Measurements from ENCODE around the gene FBLN2. TPM values are rescaled to one million over a fixed set of nuclear protein-coding genes. Genes with fewer than 3 reads are reported as not detected.

FBLN2 gene
- polyA plus RNA-seq, 1 donor = 14.4 TPM

- H3K4me3 ChIP-seq (ENCODE audit: low read length) = no peak overlapping the region
- H3K27me3 ChIP-seq (ENCODE audit: control insufficient read depth, insufficient read depth, low read length) = peaks cover 2% of the 10 kb centered on the region
- WGBS (ENCODE audit: insufficient coverage, low lambda C conversion rate) = no CpG with 5 or more reads among the region's 17 CpGs
- no peak for DNase-seq
- no peaks in the 10 kb centered on the region for H3K4me1 ChIP-seq (ENCODE audit: control insufficient read depth, insufficient read depth, low read length)
- H3K27ac ChIP-seq (ENCODE audit: low read length) = no peak overlapping the region
- no peaks in the 10 kb centered on the region for H3K9me3 ChIP-seq (ENCODE audit: control insufficient read depth, low read depth, low read length)
- H3K36me3 ChIP-seq (ENCODE audit: control insufficient read depth, insufficient read depth, low read length) = no peaks in the 10 kb centered on the region
Observed at GRCh38 chr3:13565581-13566452, 16.9 kb downstream of the FBLN2 start.

- Histone ChIP-seq H3K27ac (ENCODE audit: low read length) (no peak overlapping the region), H3K27me3 (ENCODE audit: control insufficient read depth, insufficient read depth, low read length) (no peaks in the 10 kb centered on the region), H3K36me3 (ENCODE audit: control insufficient read depth, insufficient read depth, low read length) (no peaks in the 10 kb centered on the region), H3K4me1 (ENCODE audit: control insufficient read depth, insufficient read depth, low read length) (no peaks in the 10 kb centered on the region), H3K4me3 (ENCODE audit: low read length) (no peak overlapping the region), H3K9me3 (ENCODE audit: control insufficient read depth, low read depth, low read length) (no peaks in the 10 kb centered on the region)
- DNase-seq = no peak
- no CpG with 5 or more reads among the region's 5 CpGs for WGBS (ENCODE audit: insufficient coverage, low lambda C conversion rate)
Observed at GRCh38 chr3:13566453-13566748, 17.5 kb downstream of the FBLN2 start.

DNA sequence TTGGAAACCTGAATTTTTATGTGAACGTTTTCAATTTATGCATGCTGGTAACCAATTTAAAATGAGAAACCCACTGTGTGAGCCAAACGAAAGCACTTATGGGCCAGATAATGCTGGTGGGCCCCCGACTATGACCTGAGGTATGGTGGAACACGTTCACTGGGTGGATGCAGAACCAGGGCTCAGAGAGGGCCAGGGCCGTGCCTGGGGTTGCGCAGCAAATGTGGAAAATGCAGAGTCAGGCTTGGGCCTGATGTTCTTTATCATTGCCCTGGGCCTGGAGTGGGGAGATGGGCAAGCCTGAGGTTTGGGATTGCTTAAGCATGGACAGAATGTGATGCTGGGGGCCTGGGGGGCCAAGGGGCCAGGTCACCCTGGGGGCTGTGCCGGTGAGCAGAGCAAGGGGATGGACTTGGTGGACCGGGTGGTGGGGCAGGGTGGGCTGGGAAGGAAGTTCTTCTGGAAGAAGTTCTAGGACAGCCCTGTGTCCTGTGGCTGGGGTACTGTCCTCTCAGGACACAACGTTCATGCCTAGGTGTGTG lies 17.9 kb downstream of the FBLN2 start:
- H3K9me3 ChIP-seq (ENCODE audit: control insufficient read depth, low read depth, low read length) = no peaks in the 10 kb centered on the region
- no peaks in the 10 kb centered on the region for H3K27me3 ChIP-seq (ENCODE audit: control insufficient read depth, insufficient read depth, low read length)
- no peak overlapping the region for H3K4me3 ChIP-seq (ENCODE audit: low read length)
- H3K36me3 ChIP-seq (ENCODE audit: control insufficient read depth, insufficient read depth, low read length) = no peaks in the 10 kb centered on the region
- H3K27ac ChIP-seq (ENCODE audit: low read length) = no peak overlapping the region
- no peaks in the 10 kb centered on the region for H3K4me1 ChIP-seq (ENCODE audit: control insufficient read depth, insufficient read depth, low read length)
- DNase-seq = no peak
- no CpG with 5 or more reads among the region's 9 CpGs for WGBS (ENCODE audit: insufficient coverage, low lambda C conversion rate)

DNA sequence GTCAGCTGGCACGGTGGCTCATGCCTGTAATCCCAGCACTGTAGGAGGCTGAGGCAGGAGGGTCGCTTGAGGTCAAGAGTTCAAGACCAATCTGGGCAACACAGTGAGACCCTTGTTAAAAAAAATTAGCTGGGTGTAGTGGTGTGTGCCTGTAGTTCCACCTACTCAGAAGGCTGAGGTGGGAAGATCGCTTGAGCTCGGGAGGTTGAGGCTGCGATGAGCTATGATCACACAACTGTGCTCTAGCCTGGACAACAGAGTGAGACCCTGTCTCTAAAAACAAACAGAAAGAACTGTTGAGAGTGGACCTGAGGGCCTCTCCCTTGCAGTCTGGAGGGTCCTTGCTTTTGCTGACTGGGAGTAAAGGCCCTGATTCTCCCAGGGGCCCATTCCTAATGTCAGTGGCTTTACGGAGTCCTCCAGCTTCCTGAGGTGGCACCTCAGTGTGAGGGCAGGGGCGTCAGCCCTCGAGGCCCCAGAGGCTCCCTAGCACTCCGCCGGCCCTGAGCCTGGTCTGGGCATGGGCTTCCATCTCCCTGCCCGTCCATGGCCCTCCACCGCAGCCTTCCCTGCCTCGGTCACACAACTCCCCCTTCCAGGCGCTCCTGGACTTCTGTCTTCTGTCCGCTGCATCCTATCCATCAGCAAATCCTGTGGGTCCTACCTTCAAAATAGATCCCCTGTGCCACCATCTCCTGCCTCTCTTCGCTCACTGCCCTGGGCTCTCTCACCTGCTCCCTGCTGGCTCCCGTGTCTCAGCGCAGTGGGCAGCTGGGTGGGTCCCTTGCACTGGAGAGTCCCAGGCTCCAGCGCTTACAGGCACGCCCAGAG lies 19.0 kb downstream of the FBLN2 start:
- no peak overlapping the region for H3K4me3 ChIP-seq (ENCODE audit: low read length)
- 95% methylated on average over 4 of the region's 20 CpGs for WGBS (ENCODE audit: insufficient coverage, low lambda C conversion rate)
- DNase-seq = no peak
- no peaks in the 10 kb centered on the region for H3K27me3 ChIP-seq (ENCODE audit: control insufficient read depth, insufficient read depth, low read length)
- H3K27ac ChIP-seq (ENCODE audit: low read length) = no peak overlapping the region
- H3K9me3 ChIP-seq (ENCODE audit: control insufficient read depth, low read depth, low read length) = no peaks in the 10 kb centered on the region
- H3K4me1 ChIP-seq (ENCODE audit: control insufficient read depth, insufficient read depth, low read length) = no peaks in the 10 kb centered on the region
- no peaks in the 10 kb centered on the region for H3K36me3 ChIP-seq (ENCODE audit: control insufficient read depth, insufficient read depth, low read length)

GRCh38 chr3:13568515-13569028 lies 19.6 kb downstream of the FBLN2 start:
- Histone ChIP-seq H3K27me3 (ENCODE audit: control insufficient read depth, insufficient read depth, low read length) (no peaks in the 10 kb centered on the region), H3K27ac (ENCODE audit: low read length) (no peak overlapping the region), H3K36me3 (ENCODE audit: control insufficient read depth, insufficient read depth, low read length) (no peaks in the 10 kb centered on the region), H3K4me1 (ENCODE audit: control insufficient read depth, insufficient read depth, low read length) (no peaks in the 10 kb centered on the region), H3K4me3 (ENCODE audit: low read length) (no peak overlapping the region), H3K9me3 (ENCODE audit: control insufficient read depth, low read depth, low read length) (no peaks in the 10 kb centered on the region)
- DNase-seq = no peak
- WGBS (ENCODE audit: insufficient coverage, low lambda C conversion rate) = no CpG with 5 or more reads among the region's 15 CpGs

GRCh38 chr3:13569201-13569600 lies 20.3 kb downstream of the FBLN2 start:
- DNase-seq = no peak
- WGBS (ENCODE audit: insufficient coverage, low lambda C conversion rate) = no CpG with 5 or more reads among the region's 7 CpGs
- H3K27me3 ChIP-seq (ENCODE audit: control insufficient read depth, insufficient read depth, low read length) = no peaks in the 10 kb centered on the region
- no peak overlapping the region for H3K4me3 ChIP-seq (ENCODE audit: low read length)
- no peaks in the 10 kb centered on the region for H3K36me3 ChIP-seq (ENCODE audit: control insufficient read depth, insufficient read depth, low read length)
- H3K9me3 ChIP-seq (ENCODE audit: control insufficient read depth, low read depth, low read length) = no peaks in the 10 kb centered on the region
- peaks cover 3% of the 10 kb centered on the region for H3K4me1 ChIP-seq (ENCODE audit: control insufficient read depth, insufficient read depth, low read length)
- H3K27ac ChIP-seq (ENCODE audit: low read length) = no peak overlapping the region

- H3K27me3 ChIP-seq (ENCODE audit: control insufficient read depth, insufficient read depth, low read length) = no peaks in the 10 kb centered on the region
- H3K4me3 ChIP-seq (ENCODE audit: low read length) = no peak overlapping the region
- H3K36me3 ChIP-seq (ENCODE audit: control insufficient read depth, insufficient read depth, low read length) = no peaks in the 10 kb centered on the region
- H3K4me1 ChIP-seq (ENCODE audit: control insufficient read depth, insufficient read depth, low read length) = peaks cover 3% of the 10 kb centered on the region
- no peak overlapping the region for H3K27ac ChIP-seq (ENCODE audit: low read length)
- no peak for DNase-seq
- no CpG with 5 or more reads among the region's 26 CpGs for WGBS (ENCODE audit: insufficient coverage, low lambda C conversion rate)
- no peaks in the 10 kb centered on the region for H3K9me3 ChIP-seq (ENCODE audit: control insufficient read depth, low read depth, low read length)
Observed at GRCh38 chr3:13569641-13570390, 20.9 kb downstream of the FBLN2 start.

GRCh38 chr3:13570391-13571194 lies 21.7 kb downstream of the FBLN2 start:
- DNase-seq = no peak
- no peaks in the 10 kb centered on the region for H3K27me3 ChIP-seq (ENCODE audit: control insufficient read depth, insufficient read depth, low read length)
- no peaks in the 10 kb centered on the region for H3K9me3 ChIP-seq (ENCODE audit: control insufficient read depth, low read depth, low read length)
- no CpG with 5 or more reads among the region's 46 CpGs for WGBS (ENCODE audit: insufficient coverage, low lambda C conversion rate)
- no peaks in the 10 kb centered on the region for H3K36me3 ChIP-seq (ENCODE audit: control insufficient read depth, insufficient read depth, low read length)
- H3K27ac ChIP-seq (ENCODE audit: low read length) = no peak overlapping the region
- no peak overlapping the region for H3K4me3 ChIP-seq (ENCODE audit: low read length)
- peaks cover 5% of the 10 kb centered on the region for H3K4me1 ChIP-seq (ENCODE audit: control insufficient read depth, insufficient read depth, low read length)

GRCh38 chr3:13571264-13571663 lies 22.3 kb downstream of the FBLN2 start:
- H3K36me3 ChIP-seq (ENCODE audit: control insufficient read depth, insufficient read depth, low read length) = no peaks in the 10 kb centered on the region
- DNase-seq = no peak
- H3K4me1 ChIP-seq (ENCODE audit: control insufficient read depth, insufficient read depth, low read length) = peaks cover 5% of the 10 kb centered on the region
- no peak overlapping the region for H3K4me3 ChIP-seq (ENCODE audit: low read length)
- no peaks in the 10 kb centered on the region for H3K9me3 ChIP-seq (ENCODE audit: control insufficient read depth, low read depth, low read length)
- no peak overlapping the region for H3K27ac ChIP-seq (ENCODE audit: low read length)
- H3K27me3 ChIP-seq (ENCODE audit: control insufficient read depth, insufficient read depth, low read length) = no peaks in the 10 kb centered on the region
- no CpG with 5 or more reads among the region's 11 CpGs for WGBS (ENCODE audit: insufficient coverage, low lambda C conversion rate)
